Endometrial microvascular endothelial cells (primary cell): Measurements from ENCODE around the gene TMEM176B. TPM values are rescaled to one million over a fixed set of nuclear protein-coding genes. Genes with fewer than 3 reads are reported as not detected.

Experiments used
- in situ Hi-C: cut with HindIII; loops from 2 replicates; pipeline ENCODE4 v1.10.0; 2017; ENCODE audit warnings: low sequenced_read_pairs, low pct_unique_long_range_greater_than_20kb; ENCODE audit errors: inconsistent ontology term
- total RNA-seq: library from RNA; depleted of rRNA; stranded (reverse); fragments of >200 nt; gene quantifications from one replicate; pipeline ENCODE4 v1.2.3, GENCODE V29; 2015; ENCODE audit errors: inconsistent ontology term

TMEM176B gene
- total RNA-seq, result not detected

DNA sequence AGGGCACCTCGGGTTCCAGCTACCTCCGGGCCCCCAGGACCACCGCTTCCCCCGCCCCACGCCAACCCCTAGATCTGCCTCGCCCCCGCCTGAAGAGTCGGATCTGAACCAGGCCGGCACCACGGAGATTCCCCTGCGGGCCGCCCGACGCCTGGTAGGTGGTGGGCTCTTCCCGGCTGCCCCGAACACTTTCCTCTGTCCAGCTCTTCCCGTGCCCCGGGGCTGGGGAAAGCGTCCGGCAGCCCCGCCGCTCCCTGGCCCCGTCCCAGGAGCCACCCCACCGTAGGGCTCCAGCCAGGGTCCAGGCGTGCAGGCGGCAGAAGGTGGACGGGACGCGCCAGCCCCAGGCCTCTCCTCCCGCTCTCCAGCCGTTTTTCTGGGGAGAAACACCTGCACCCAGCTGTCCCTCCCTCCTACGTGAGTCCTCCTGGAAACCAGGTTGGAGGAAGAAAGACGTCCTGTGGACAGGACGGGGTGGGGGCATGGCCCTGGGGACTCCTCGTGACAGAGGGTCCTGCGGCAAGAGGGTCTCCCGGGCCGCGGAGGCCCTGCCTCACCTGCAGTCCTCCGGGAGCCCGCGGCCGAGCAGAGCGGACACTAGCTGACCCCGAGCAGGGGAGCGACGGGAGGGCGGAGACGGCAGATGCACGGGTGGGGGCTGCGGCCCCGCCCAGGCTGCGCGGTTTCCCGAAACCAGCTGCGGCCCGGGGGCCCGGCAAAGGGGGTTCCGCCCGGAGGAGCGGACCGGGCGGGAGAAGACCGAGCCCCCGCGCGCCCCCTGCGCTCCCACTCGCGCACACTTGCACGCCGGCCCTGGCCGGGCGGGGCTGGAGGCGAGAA lies at the start of gene TMEM176B:
TMEM176B (minus strand) TSS at position 624 of the 840 bp plus-strand sequence. CDS start 3,795 bp downstream, outside the sequence.
- in situ Hi-C loops, result no loop called here

- in situ Hi-C loops, result no loop called here
Measured at GRCh38 chr7:150849204-150849775, 49.1 kb upstream of the TMEM176B start.

- in situ Hi-C loops, result no loop called here
Measured at GRCh38 chr7:150848561-150849115, 48.5 kb upstream of the TMEM176B start.

- in situ Hi-C loops, result no loop called here
Measured at GRCh38 chr7:150848111-150848510, 47.9 kb upstream of the TMEM176B start.

- in situ Hi-C loops, result no loop called here
Measured at GRCh38 chr7:150847536-150847935, 47.4 kb upstream of the TMEM176B start.

DNA sequence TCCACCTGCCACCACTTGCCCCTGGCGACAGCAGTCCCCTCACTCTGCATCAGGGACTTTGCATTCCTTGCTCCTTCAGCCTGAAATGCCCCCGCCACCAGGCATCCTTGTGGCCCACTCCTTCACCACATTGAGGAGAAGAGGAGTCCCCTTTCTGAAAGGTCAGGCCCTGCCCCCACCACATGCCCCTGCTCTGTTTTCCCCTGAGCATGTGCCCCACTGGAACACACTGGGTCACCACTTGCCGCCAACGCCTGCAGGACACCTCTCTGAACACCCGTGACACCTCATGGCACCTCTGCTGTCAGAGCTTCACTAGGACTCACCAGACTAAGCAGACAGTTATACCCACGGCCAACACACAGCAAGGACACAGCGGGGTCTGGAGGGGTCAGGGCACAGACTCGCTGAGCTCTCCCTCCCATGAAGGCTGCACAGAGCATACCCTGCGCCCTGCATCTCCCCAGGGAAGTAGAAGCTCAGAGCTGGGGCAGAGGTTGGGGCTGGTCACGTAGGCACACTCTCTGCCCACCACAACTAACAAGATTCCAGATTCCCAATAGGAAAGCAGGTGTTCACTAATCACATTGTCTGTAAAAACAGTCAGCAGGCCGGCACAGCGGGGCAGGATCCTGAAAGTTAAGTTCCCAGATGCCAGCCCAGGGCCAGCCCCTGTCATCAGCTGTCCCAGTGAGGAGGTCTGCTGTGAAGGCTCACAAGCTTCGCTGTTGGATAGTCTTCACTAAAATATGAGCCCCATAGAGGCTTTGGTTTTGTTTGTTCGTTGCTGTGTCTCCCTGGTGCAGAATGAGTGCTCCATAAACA lies 46.3 kb upstream of the TMEM176B start:
- in situ Hi-C loops, result no loop called here

DNA sequence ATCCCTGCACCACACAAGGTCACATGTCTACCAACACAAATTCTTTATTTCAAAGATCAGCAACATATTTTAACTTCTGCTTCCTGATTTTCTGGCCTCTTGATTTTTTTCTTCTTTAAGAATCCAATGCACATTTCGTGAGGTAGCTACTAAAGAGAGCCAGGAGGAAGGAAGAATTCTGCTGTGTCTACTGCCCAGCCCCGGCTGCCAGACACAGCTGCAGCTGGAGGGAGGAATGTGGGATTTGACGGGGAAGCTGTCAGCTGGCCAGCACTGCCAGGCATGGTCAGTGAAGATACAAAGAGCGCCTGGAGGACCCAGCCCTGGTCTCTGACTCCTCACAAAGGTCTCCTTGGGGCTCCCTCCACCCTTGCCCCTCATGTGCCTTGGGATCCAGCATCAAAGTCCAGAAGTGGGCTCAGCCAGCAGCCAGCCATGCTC lies 45.3 kb upstream of the TMEM176B start:
- in situ Hi-C loops, result no loop called here

DNA sequence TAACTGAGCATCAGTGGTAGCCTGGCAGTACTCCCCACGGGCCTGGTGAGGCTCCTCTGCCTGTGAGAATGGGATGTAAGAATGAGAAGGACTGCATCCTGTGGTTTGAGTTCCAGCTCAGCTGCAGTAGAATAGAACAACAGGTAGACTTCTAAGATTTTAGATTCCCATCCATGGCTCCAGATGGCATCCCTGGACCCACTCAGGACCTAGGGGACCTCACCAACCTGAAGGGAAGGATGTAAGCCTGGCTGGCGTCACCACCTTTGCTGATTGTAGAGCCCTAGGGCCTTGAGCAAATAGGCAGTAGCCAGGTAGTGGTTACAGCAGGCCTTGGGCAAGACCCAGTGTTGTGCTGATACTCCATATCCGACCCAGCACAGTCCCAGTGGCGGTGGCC lies 42.6 kb upstream of the TMEM176B start:
- in situ Hi-C loops, result no loop called here

DNA sequence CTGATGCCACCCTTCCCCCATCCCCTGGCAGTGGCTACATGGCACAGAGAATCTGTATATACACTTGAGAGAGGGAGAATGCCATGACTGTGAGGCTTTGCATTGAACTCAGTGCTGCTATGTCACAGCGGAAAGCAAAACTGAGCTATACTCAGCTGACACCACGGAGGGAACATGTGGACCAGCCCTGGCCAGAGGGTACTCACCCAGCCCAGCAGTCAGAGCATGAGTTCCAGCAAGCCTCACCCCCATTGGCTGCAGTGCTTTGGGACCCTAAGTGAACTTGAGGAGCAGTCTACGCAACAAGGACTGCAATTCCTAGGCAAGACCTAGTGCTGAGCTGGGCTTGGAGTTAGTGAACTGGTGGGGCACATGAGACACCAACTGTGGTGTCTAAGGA lies 41.9 kb upstream of the TMEM176B start:
- in situ Hi-C loops, result no loop called here

- in situ Hi-C loops, result no loop called here
Measured at GRCh38 chr7:150838965-150839650, 38.9 kb upstream of the TMEM176B start.

DNA sequence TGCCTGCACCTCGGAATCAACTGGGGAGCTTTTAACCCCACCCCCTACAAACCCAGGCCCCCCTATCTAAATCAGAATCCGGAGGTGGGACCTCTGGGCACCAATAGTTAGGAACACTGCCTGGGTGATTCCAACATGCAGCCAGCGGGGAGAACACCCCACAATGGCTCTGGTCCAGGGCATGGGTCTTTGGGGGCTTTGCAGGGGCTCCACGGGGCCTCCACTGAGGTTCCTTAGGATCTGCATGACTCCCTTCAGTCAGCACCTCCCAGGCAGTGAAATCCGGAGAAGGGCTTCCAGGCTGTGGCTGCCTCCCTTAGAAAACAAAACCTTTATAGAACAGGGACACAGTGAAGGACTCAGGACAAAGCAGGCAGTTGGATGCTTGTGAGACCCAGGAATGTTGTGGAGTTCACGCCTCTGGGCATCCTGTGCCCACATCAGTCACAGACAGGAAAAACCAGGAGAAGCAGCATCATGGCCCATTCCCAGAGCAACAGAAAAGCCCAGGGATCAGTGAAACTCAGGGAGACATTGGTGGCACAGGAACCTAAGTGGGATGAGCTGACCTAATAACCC lies 35.6 kb upstream of the TMEM176B start:
- in situ Hi-C loops, result no loop called here

GRCh38 chr7:150835019-150835418 lies 34.9 kb upstream of the TMEM176B start:
- in situ Hi-C loops, result no loop called here

DNA sequence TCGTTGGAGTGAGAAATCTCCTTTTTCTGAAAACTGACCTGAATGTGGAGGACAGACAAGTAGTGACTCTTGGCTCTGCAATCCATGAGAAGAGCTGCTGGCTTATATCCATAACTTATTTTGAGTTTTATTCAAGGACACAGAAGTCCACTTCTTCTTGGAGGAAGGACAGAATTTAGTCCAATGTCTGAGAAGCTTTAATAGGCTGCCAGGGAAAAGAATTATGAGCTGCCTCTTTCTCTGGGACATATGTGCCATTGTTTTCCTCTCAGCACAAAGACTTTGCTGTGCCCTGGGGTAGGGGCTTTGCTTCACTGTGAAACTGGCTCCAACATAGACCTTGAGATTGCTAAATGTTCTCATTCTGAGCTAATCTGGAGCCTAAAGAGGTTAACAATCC lies 31.7 kb upstream of the TMEM176B start:
- in situ Hi-C loops, result no loop called here

GRCh38 chr7:150830937-150831336 lies 30.8 kb upstream of the TMEM176B start:
- in situ Hi-C loops, result no loop called here

- in situ Hi-C loops, result no loop called here
Measured at GRCh38 chr7:150829426-150829825, 29.3 kb upstream of the TMEM176B start.

DNA sequence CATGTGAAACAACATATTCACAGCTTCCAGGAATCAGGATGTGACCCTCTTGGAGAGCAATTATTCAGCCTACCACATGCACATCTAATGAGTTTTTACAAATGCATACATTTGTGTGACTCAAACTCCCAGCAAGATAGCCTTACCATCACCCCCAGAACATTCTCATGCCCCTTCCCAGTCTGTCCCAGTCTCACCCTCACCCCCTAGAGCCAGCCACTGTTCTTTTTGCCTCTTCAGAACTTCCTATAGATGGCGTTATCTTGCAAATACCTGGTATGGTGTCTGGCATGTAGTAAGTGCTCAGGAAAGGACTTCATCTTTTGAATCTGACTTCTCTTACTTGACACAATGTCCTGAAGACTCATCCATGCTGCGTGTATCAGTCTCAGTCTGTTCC lies 28.2 kb upstream of the TMEM176B start:
- in situ Hi-C loops, result no loop called here

DNA sequence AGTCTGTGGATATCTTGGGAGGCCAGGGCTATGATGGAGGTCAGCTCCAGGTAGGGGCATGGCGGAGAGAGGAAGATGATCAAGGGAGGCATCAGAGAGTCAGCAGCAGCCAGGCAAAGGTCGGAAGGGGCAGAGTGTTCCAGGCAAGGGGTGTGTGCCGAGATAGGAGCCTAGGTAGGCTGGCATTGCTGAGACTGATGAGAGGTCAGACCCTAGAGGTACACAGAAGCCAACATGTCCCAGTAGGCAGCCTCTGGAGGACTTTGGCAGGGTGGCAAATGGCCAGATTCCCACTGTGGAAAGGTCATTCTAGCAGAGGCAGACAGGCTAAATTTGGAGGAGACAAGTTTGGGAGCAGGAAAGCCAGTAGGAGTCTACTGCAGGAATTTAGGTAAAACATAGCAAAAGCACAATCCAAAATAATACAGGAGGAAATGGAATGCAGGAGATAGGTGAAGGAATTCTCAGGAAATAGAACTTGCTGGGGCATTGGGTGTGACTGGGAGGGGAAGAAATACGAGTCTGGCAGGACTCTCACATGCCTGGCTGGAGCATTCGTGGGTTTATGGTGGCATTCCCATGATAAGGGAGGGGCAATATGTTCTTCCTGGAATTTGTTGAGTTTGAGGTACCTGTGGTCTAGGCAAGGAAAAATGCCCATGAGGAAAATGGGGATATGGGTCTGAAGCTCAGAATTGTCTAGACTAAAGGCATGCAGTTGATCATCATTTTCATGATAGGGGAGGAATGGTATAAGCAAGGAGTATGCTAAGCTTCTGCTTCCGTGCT lies 26.1 kb upstream of the TMEM176B start:
- in situ Hi-C loops, result no loop called here
